Measurements from ENCODE around the gene SEZ6L.

- TF ChIP-seq, protein P1, sequence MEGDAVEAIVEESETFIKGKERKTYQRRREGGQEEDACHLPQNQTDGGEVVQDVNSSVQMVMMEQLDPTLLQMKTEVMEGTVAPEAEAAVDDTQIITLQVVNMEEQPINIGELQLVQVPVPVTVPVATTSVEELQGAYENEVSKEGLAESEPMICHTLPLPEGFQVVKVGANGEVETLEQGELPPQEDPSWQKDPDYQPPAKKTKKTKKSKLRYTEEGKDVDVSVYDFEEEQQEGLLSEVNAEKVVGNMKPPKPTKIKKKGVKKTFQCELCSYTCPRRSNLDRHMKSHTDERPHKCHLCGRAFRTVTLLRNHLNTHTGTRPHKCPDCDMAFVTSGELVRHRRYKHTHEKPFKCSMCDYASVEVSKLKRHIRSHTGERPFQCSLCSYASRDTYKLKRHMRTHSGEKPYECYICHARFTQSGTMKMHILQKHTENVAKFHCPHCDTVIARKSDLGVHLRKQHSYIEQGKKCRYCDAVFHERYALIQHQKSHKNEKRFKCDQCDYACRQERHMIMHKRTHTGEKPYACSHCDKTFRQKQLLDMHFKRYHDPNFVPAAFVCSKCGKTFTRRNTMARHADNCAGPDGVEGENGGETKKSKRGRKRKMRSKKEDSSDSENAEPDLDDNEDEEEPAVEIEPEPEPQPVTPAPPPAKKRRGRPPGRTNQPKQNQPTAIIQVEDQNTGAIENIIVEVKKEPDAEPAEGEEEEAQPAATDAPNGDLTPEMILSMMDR (IDR thresholded peaks at IDR 0.05 in 4 of 5, conservative IDR thresholded peaks at IDR 0.05 in 1 of 5): no peak
- no peak for TF ChIP-seq POLR2A (IDR thresholded peaks at IDR 0.05)
These were observed 55.9 kb downstream of the SEZ6L start for GRCh38 chr22:26225207-26225606.
